ENCODE measurements around the gene RPL13.

- TF ChIP-seq CTCF (tag by site-specific recombination; IDR thresholded peaks at IDR 0.05) (no peak), ZNF398 (tag by site-specific recombination; IDR thresholded peaks at IDR 0.05) (no peak), ATF2 (tag by site-specific recombination; IDR thresholded peaks at IDR 0.05; ENCODE audit: low read depth) (no peak), ZNF362 (tag by site-specific recombination; IDR thresholded peaks at IDR 0.05) (no peak), ZXDB (tag by site-specific recombination; IDR thresholded peaks at IDR 0.05) (no peak), ZNF658 (tag by site-specific recombination; IDR thresholded peaks at IDR 0.05) (no peak), ZBTB26 (tag by site-specific recombination; optimal IDR thresholded peaks at IDR 0.05) (no peak), ZNF561 (tag by site-specific recombination; IDR thresholded peaks at IDR 0.05; ENCODE audit: borderline replicate concordance) (no peak), KLF9 (tag by site-specific recombination; IDR thresholded peaks at IDR 0.05; ENCODE audit: low read depth) (no peak), ZNF843 (tag by site-specific recombination; IDR thresholded peaks at IDR 0.05) (no peak), ZSCAN18 (tag by site-specific recombination; IDR thresholded peaks at IDR 0.05) (no peak)
These were observed 44.9 kb downstream of the RPL13 start for GRCh38 chr16:89605186-89605970.
